GM12878 (cell line): ENCODE measurements around the gene DCUN1D5. TPM values are rescaled to one million over a fixed set of nuclear protein-coding genes. Genes with fewer than 3 reads are reported as not detected.

Experiments
- ATAC-seq: fragments of 200-7000 bp; cut with Tn5 transposase; 3 replicates; pipeline ENCODE4 v1.9.1; 2020; ENCODE audit warnings: mild to moderate bottlenecking, moderate library complexity
- Bru-seq: library from RNA; stranded (reverse); fragments of 400-500 nt; gene quantifications from one replicate; lab custom pipeline; 2021; lab: Mats Ljungman, UMichigan
- BruChase-seq, 2 experiments: library from RNA; stranded (reverse); fragments of 400-500 nt; gene quantifications; one replicate each; lab custom pipeline; 2021; lab: Mats Ljungman, UMichigan
- BruUV-seq: library from RNA; stranded (reverse); fragments of 400-500 nt; replicated peaks from 2 replicates; lab custom pipeline; 2021; lab: Mats Ljungman, UMichigan
- CTCF ChIA-PET: fragments of 300-600 bp; sonication (Branson Sonifier 250); formaldehyde crosslinking; extraction: SDS; loops from one replicate; lab custom pipeline; 2021; ENCODE audit warnings: inconsistent platforms; lab: Yijun Ruan, JAX
- POLR2A ChIA-PET: fragments of 350-600 bp; formaldehyde crosslinking; extraction: SDS; loops from one replicate; lab custom pipeline; 2021; ENCODE audit warnings: inconsistent platforms; lab: Charles Lee
- RAD21 ChIA-PET: fragments of 300-600 bp; sonication (Branson Sonifier 250); formaldehyde crosslinking; loops from one replicate; lab custom pipeline; 2023; ENCODE audit warnings: antibody characterized with exemption; ENCODE audit not compliant: unreplicated experiment; lab: Charles Lee
- SMC1A ChIA-PET: fragments of 300-600 bp; sonication (Branson Sonifier 250); formaldehyde crosslinking; loops from one replicate; lab custom pipeline; 2023; ENCODE audit not compliant: unreplicated experiment, uncharacterized antibody; lab: Charles Lee
- DNase-seq: peaks from one replicate; pipeline ENCODE4 v3.0.0-alpha.2; 2011; ENCODE audit warnings: low read depth, low spot score
- FAIRE-seq: peaks from 3 replicates; lab custom pipeline; 2011; peaks lifted over from hg19 to GRCh38; lab: Jason Lieb, UNC
- H2AFZ ChIP-seq: 2 replicates; pipeline ENCODE4 v1.6.0; 2011; ENCODE audit warnings: low read depth, low read length, control low read depth; ENCODE audit not compliant: control insufficient read depth
- H3K27ac ChIP-seq: 2 replicates; pipeline ENCODE4 v1.5.1; 2011; ENCODE audit warnings: control low read depth; ENCODE audit not compliant: control insufficient read depth, insufficient read depth
- H3K27me3 ChIP-seq, 2 experiments: replicated peaks in 1 of 2; 2 replicates each; pipeline versions ENCODE4 v1.6.0 to v1.6.1; 2011; ENCODE audit warnings: low read length in 1 of 2; ENCODE audit not compliant: control insufficient read depth in 2 of 2, insufficient read depth in 2 of 2
- H3K36me3 ChIP-seq, 2 experiments: 2 replicates each; pipeline ENCODE4 v1.5.1; 2011; ENCODE audit warnings: low read length in 1 of 2; ENCODE audit not compliant: control insufficient read depth in 2 of 2, insufficient read depth in 2 of 2
- H3K4me1 ChIP-seq: 2 replicates; pipeline ENCODE4 v1.6.1; 2011; ENCODE audit warnings: mild to moderate bottlenecking, low read length, moderate library complexity, mixed read lengths; ENCODE audit not compliant: control insufficient read depth, insufficient read depth
- H3K4me2 ChIP-seq: 2 replicates; pipeline ENCODE4 v1.6.0; 2011; ENCODE audit warnings: control low read depth; ENCODE audit not compliant: control insufficient read depth, insufficient read depth
- H3K4me3 ChIP-seq: fragments of 200-600 bp; sonication (generic); 2 replicates; pipeline ENCODE4 v1.5.1; 2016
- H3K79me2 ChIP-seq: 2 replicates; pipeline ENCODE4 v1.6.0; 2011; ENCODE audit warnings: low read length; ENCODE audit not compliant: control insufficient read depth, insufficient read depth
- H3K9ac ChIP-seq: 2 replicates; pipeline ENCODE4 v1.8.0; 2011; ENCODE audit warnings: low read length, control low read depth, mixed read lengths; ENCODE audit not compliant: control insufficient read depth, insufficient read depth
- H3K9me3 ChIP-seq: replicated peaks from 3 replicates; pipeline ENCODE4 v1.5.1; 2011; ENCODE audit warnings: mild to moderate bottlenecking, low read length; ENCODE audit not compliant: control insufficient read depth, insufficient read depth
- H4K20me1 ChIP-seq: 2 replicates; pipeline ENCODE4 v1.6.0; 2011; ENCODE audit not compliant: control insufficient read depth, insufficient read depth
- GATAD2B ChIP-seq: fragments of 450-650 bp; conservative IDR thresholded peaks from 2 replicates; pipeline ENCODE4 v1.6.1; 2017; ENCODE audit warnings: low read depth, mild to moderate bottlenecking, moderate library complexity
- HDGF ChIP-seq: fragments of 450-650 bp; IDR thresholded peaks from 2 replicates; pipeline ENCODE4 v1.6.1; 2016; ENCODE audit warnings: antibody characterized with exemption
- MAX ChIP-seq: IDR thresholded peaks from 2 replicates; pipeline ENCODE4 v1.6.1; 2012; ENCODE audit warnings: low read depth, low read length, improper control_type of control experiment
- NR2F1 ChIP-seq: fragments of 450-650 bp; conservative IDR thresholded peaks from 2 replicates; pipeline ENCODE4 v1.6.1; 2017; ENCODE audit warnings: mild to moderate bottlenecking
- NRF1 ChIP-seq: conservative IDR thresholded peaks from 2 replicates; pipeline ENCODE4 v1.6.1; 2011; ENCODE audit warnings: mild to moderate bottlenecking, low read depth, low read length, improper control_type of control experiment
- SIN3A ChIP-seq: IDR thresholded peaks from 2 replicates; pipeline ENCODE4 v1.6.1; 2012; ENCODE audit warnings: low read depth, low read length, improper control_type of control experiment
- SP1 ChIP-seq: IDR thresholded peaks from one replicate; pipeline ENCODE4 v1.6.1; 2011; ENCODE audit warnings: low read depth, low read length
- SUPT20H ChIP-seq: IDR thresholded peaks from 2 replicates; pipeline ENCODE4 v1.6.1; 2011; ENCODE audit warnings: low read depth, mild to moderate bottlenecking, low read length, moderate library complexity, borderline replicate concordance; ENCODE audit not compliant: control insufficient read depth
- SUZ12 ChIP-seq: fragments of 200-600 bp; sonication (generic); IDR thresholded peaks from one replicate; pipeline ENCODE4 v1.6.1; 2018; ENCODE audit warnings: antibody characterized with exemption, mild to moderate bottlenecking; ENCODE audit not compliant: unreplicated experiment
- TBL1XR1 ChIP-seq: IDR thresholded peaks from 2 replicates; pipeline ENCODE4 v1.6.1; 2012; ENCODE audit warnings: low read depth, low read length, improper control_type of control experiment
- USF1 ChIP-seq: IDR thresholded peaks from 2 replicates; pipeline ENCODE4 v1.6.1; 2011; ENCODE audit warnings: borderline replicate concordance, low read depth, mild to moderate bottlenecking, moderate library complexity, mixed read lengths, low read length; ENCODE audit not compliant: insufficient read depth; ENCODE audit errors: extremely low read length
- ZNF687 ChIP-seq: fragments of 450-650 bp; IDR thresholded peaks from 2 replicates; pipeline ENCODE4 v1.6.1; 2017; ENCODE audit warnings: mild to moderate bottlenecking, moderate library complexity
- WGBS: methylation state at CpG from one replicate; pipeline ENCODE4 v1.1.6; 2016; ENCODE audit warnings: low lambda C conversion rate; ENCODE audit not compliant: insufficient replicate concordance, insufficient coverage; ENCODE audit errors: missing lambda C conversion rate; 5-methylcytosine and 5-hydroxymethylcytosine counted together
- in situ Hi-C: fragments of 300-500 bp; cut with MboI; formaldehyde crosslinking; loops from 9 replicates; pipeline ENCODE4 v1.14.3; 2018; ENCODE audit warnings: mixed read lengths
- intact Hi-C: fragments of 100-400 bp; cut with micrococcal nuclease; formaldehyde crosslinking; loops from one replicate; pipeline ENCODE4 v1.14.2; 2022; ENCODE audit not compliant: unreplicated experiment
- long read RNA-seq, 2 experiments: library from polyadenylated mRNA; unstranded; transcript quantifications; one replicate each; pipeline ENCODE4 v2.0.0, GENCODE V29; 2019 to 2020
- polyA minus RNA-seq, 3 experiments: library from RNA; depleted of rRNA, polyadenylated mRNA; stranded (reverse); fragments of >200 nt; gene quantifications; 2 replicates each; pipeline ENCODE4 v1.2.3, GENCODE V29; 2011
- polyA plus RNA-seq, 11 experiments: library from polyadenylated mRNA; depleted of rRNA in 4 of 11; unstranded in 6 of 11; stranded (reverse) in 5 of 11; fragments of >200 nt; fragmentation: Nextera tagmentation in 4 of 11; fragmentation: Illumina TruSeq in 1 of 11; extraction: Ambion mirVana in 4 of 11; extraction: Trizol in 1 of 11; gene quantifications; 1 replicate in 1 of 11; 2 replicates in 10 of 11; pipeline versions ENCODE4 v1.2.1 to v1.2.3, GENCODE V29; 2011 to 2016; ENCODE audit warnings: inconsistent platforms in 2 of 11, missing spikeins in 2 of 11, low read depth in 1 of 11
- total RNA-seq, 4 experiments: library from RNA; depleted of rRNA in 3 of 4; stranded (reverse); fragments of >200 nt in 3 of 4; fragmentation: Illumina TruSeq in 1 of 4; extraction: Trizol in 1 of 4; gene quantifications; 2 replicates each; pipeline versions ENCODE4 v1.2.1 to v1.2.3, GENCODE V29; 2013 to 2021

Gene DCUN1D5
- 54.9 and 60.0 TPM in 2 replicates for total RNA-seq (2013; cell fraction: nucleolus; rRNA removed)
- 70.0 and 76.2 TPM in 2 replicates for total RNA-seq (2014; rRNA removed)
- total RNA-seq (2014; rRNA removed; fragmentation: Illumina TruSeq; extraction: Trizol) = 55.2 and 55.3 TPM in 2 replicates
- total RNA-seq (2021) = 43.4 and 47.5 TPM in 2 replicates
- polyA plus RNA-seq (2011; ENCODE audit: low read depth) = 30.9 TPM
- 65.9 and 106 TPM in 2 replicates for polyA plus RNA-seq (2011; rRNA removed)
- polyA plus RNA-seq (2011; cell fraction: cytosol; rRNA removed) = 39.6 and 42.2 TPM in 2 replicates
- 30.3 TPM in 2 replicates for polyA plus RNA-seq (2011; cell fraction: nucleus; rRNA removed)
- polyA plus RNA-seq (2012) = 44.5 and 47.3 TPM in 2 replicates
- 37.5 and 42.0 TPM in 2 replicates for polyA plus RNA-seq (2014; fragmentation: Illumina TruSeq; extraction: Trizol)
- polyA plus RNA-seq (2014; fragmentation: Nextera tagmentation; extraction: Ambion mirVana) = 10 to 100 TPM; 20.4 to 42.8 TPM
- polyA plus RNA-seq (2014; rRNA removed) = 70.5 and 74.6 TPM in 2 replicates
- 10 to 100 TPM; 82.3 to 87.0 TPM for polyA plus RNA-seq (2016; fragmentation: Nextera tagmentation; extraction: Ambion mirVana)
- 11.9 and 19.5 TPM in 2 replicates for polyA minus RNA-seq (2011; rRNA and poly(A)+ RNA removed)
- polyA minus RNA-seq (2011; cell fraction: cytosol; rRNA and poly(A)+ RNA removed) = 16.2 and 19.9 TPM in 2 replicates
- 21.4 and 34.0 TPM in 2 replicates for polyA minus RNA-seq (2011; cell fraction: nucleus; rRNA and poly(A)+ RNA removed)
- Bru-seq, nascent RNA = percentile 89 among the genes with signal in this experiment
- percentile 80 among the genes with signal in this experiment for BruChase-seq, experiment 1, labeled RNA remaining after a 6-hour chase
- BruChase-seq, experiment 2, labeled RNA remaining after a 2-hour chase = percentile 85 among the genes with signal in this experiment
- long read RNA-seq, experiment 1, transcript DCUN1D5-201 (8 exons, 1,337 nt) = major isoform, 75 of 97 reads
- long read RNA-seq, experiment 1, partial matches to known transcripts = 4 of 97 reads
- long read RNA-seq, experiment 1, other reads (novel, unspliced or antisense) = 17 of 97 reads
- long read RNA-seq, experiment 2, transcript DCUN1D5-201 (8 exons, 1,337 nt) = major isoform, 281 of 310 reads
- long read RNA-seq, experiment 2, partial matches to known transcripts = 3 of 310 reads
- long read RNA-seq, experiment 2, other reads (novel, unspliced or antisense) = 25 of 310 reads

GRCh38 chr11:103091801-103092524, at the start of gene DCUN1D5:
DCUN1D5 (minus strand) TSS chr11:103092160; CDS start chr11:103091872, 288 bp downstream.
- ATAC-seq = peak; percentile 97
- ChIA-PET RAD21 (interaction anchor here (0.9 to 1.2 kb wide), 4 partner anchors 17 to 177 kb away, joined by 3 to 6 read pairs (median 4); partner anchors contain the start of gene DYNC2H1), CTCF (interaction anchor here (0.6 to 4.0 kb wide), 10 partner anchors 9 to 282 kb away, joined by 3 to 28 read pairs (median 4); partner anchors contain the start of gene DYNC2H1), SMC1A (interaction anchor here (0.7 to 1.5 kb wide), 12 partner anchors 9 to 479 kb away, joined by 3 to 10 read pairs (median 4); partner anchors contain the start of gene DYNC2H1), POLR2A (interaction anchor here (0.8 to 2.7 kb wide), 5 partner anchors 16 to 56 kb away, joined by 3 to 21 read pairs (median 4); partner anchors contain the start of gene DYNC2H1)
- peak; percentile 89 for DNase-seq
- Histone ChIP-seq H3K27me3 (no peaks in the 10 kb centered on the region), H3K27ac (peak within 1 kb of the TSS; percentile 81), H4K20me1 (no peaks in the 10 kb centered on the region), H3K9me3 (no peaks in the 10 kb centered on the region), H3K79me2 (peaks cover 49% of the 10 kb centered on the region), H3K4me3 (peak within 1 kb of the TSS; percentile 96), H3K4me1 (no peaks in the 10 kb centered on the region), H3K36me3 (no peaks in the 10 kb centered on the region), H3K9ac (peak within 1 kb of the TSS; percentile 83), H2AFZ (peak within 1 kb of the TSS; percentile 100), H3K4me2 (peak within 1 kb of the TSS; percentile 92)
- FAIRE-seq = peak; percentile 98
- under 1% methylated on average over 33 of the region's 54 CpGs for WGBS
- in situ Hi-C loops = no loop called here
- BruUV-seq = TSS peak; percentile 93
- intact Hi-C loops = loop anchor here (10.0 kb wide), 1 partner anchor 513 kb away; no protein-coding TSS in a partner anchor
- TF ChIP-seq NRF1 (no peak), NR2F1 (no peak), SUZ12 (no peak), HDGF (no peak), MAX (peak; percentile 40), SUPT20H (no peak), GATAD2B (0 out of 2 replicates have a peak, but pooled peaks have one; percentile 40), TBL1XR1 (no peak), SP1 (peak; percentile 66), SIN3A (peak; percentile 45; the same call in 1 of the 2 replicates), ZNF687 (peak; percentile 89), USF1 (no peak)
